Right atrium auricular region (tissue), 2 donors: Measurements from ENCODE around the gene LMF2. TPM values are rescaled to one million over a fixed set of nuclear protein-coding genes. Genes with fewer than 3 reads are reported as not detected.
A peak's percentile ranks its signal among the peaks of the same experiment; 100 is the strongest.

Experiments used
- DNase-seq: peaks from one replicate; pipeline ENCODE4 v3.0.0-alpha.2; 2019; ENCODE audit warnings: low spot score
- H3K27ac ChIP-seq, 2 donors: fragments of 200-600 bp; sonication (generic); 1 replicate in 1 of 2; 2 replicates in 1 of 2; pipeline ENCODE4 v1.5.1; 2016 to 2019
- H3K27me3 ChIP-seq, 2 donors: fragments of 200-600 bp; sonication (generic); one replicate each; pipeline versions ENCODE4 v1.5.1 to v1.6.0; 2017 to 2019
- H3K36me3 ChIP-seq: fragments of 200-600 bp; sonication (generic); one replicate; pipeline ENCODE4 v1.5.1; 2016
- H3K4me1 ChIP-seq, 2 donors: fragments of 200-600 bp; sonication (generic); one replicate each; pipeline versions ENCODE4 v1.5.1 to v1.6.0; 2017 to 2019
- H3K4me3 ChIP-seq, 2 donors: fragments of 200-600 bp; sonication (generic); 1 replicate in 1 of 2; 2 replicates in 1 of 2; pipeline ENCODE4 v1.5.1; 2017 to 2019; ENCODE audit warnings: mild to moderate bottlenecking in 1 of 2, moderate library complexity in 1 of 2
- H3K9me3 ChIP-seq, 2 donors: fragments of 200-600 bp; sonication (generic); one replicate each; pipeline ENCODE4 v1.5.1; 2019
- total RNA-seq, 2 donors: library from RNA; depleted of rRNA; stranded (reverse); fragments of >200 nt; gene quantifications; one replicate each; pipeline ENCODE4 v1.1.0, GENCODE V29; 2016
- TF ChIP-seq, protein P1 (sequence below), 2 donors: fragments of 200-600 bp; sonication (generic); IDR thresholded peaks; one replicate each; pipeline ENCODE4 v1.5.1; 2019; ENCODE audit warnings: antibody characterized with exemption in 2 of 2

The LMF2 gene
- total RNA-seq, 2 donors from 2014 or later = 30.1 to 33.8 TPM

DNA sequence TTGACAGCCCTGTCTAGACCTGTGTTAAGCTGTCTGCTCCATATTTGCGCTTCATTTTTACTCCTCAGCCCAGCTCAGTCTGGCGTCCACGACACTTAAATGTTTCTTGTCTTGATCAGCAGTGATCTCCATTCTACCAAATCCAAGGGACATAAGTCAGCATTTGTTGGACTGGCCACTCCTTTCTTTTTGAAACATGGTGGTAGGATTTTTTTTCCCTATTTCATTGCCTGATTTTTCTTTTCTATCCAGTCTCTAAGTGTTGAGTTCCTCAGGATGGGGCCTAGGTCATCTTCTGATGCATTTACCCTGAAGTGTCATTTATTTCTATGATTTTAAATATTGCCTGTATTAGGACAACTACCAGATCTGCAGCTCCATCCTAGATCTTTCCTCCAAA is 1.4 kb upstream of the LMF2 start:
- Histone ChIP-seq H3K4me1 (peaks cover 0 to 33% of the 10 kb centered on the region in 2 donors), H3K27ac (peak overlapping the region; percentile 82 to 91), H3K36me3 (peaks cover 19% of the 10 kb centered on the region), H3K9me3 (no peaks in the 10 kb centered on the region), H3K27me3 (no peaks in the 10 kb centered on the region), H3K4me3 (peak overlapping the region; percentile 87 to 88)
- DNase-seq = no peak
- TF ChIP-seq, protein P1, sequence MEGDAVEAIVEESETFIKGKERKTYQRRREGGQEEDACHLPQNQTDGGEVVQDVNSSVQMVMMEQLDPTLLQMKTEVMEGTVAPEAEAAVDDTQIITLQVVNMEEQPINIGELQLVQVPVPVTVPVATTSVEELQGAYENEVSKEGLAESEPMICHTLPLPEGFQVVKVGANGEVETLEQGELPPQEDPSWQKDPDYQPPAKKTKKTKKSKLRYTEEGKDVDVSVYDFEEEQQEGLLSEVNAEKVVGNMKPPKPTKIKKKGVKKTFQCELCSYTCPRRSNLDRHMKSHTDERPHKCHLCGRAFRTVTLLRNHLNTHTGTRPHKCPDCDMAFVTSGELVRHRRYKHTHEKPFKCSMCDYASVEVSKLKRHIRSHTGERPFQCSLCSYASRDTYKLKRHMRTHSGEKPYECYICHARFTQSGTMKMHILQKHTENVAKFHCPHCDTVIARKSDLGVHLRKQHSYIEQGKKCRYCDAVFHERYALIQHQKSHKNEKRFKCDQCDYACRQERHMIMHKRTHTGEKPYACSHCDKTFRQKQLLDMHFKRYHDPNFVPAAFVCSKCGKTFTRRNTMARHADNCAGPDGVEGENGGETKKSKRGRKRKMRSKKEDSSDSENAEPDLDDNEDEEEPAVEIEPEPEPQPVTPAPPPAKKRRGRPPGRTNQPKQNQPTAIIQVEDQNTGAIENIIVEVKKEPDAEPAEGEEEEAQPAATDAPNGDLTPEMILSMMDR (IDR thresholded peaks at IDR 0.05) = no peak

DNA sequence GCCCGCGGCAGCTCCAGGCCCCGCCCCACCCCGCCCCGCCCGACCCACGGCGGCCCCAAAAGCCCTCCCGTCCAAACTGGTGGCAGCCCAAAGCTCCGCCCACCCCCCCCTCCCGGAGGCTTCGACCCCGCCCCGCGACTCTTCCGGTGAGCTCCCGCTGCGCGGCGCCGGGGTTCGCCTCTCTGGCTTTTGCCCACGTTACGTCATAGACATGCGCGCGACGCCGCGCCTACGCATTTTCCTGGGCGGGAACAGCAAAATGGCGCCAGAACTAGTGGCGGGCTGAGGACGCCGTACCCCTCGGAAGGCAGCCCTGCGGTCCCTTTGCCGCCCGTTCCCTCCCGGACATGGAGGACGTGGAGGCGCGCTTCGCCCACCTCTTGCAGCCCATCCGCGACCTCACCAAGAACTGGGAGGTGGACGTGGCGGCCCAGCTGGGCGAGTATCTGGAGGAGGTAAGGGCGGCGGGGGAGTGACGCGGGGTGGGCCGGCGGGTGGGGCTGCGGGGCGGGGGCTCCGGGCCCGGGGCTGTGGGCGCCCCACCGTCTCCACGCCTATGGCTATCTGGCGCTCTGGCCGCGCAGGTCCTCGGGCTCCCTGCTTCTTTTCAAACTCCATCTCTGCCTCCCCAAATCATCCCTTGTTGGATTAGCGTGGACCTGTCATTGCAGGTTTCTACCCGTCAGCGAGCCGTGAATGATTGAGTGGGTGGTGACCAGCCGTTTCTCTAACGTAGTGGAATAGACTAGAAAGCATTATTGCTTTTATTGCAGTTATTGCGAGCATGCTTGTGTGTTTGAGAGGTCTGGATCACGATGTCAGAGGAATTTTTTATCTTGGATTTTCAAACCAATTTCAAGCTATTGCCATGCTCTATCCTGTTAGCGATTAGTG is 736 bp upstream of the LMF2 start, which contains the start of gene NCAPH2:
NCAPH2 (plus strand) TSS at position 234 of the 894 bp plus-strand sequence; CDS start at position 348, 114 bp downstream.
- peaks cover 23% of the 10 kb centered on the region for H3K36me3 ChIP-seq
- DNase-seq = peak; percentile 97
- TF ChIP-seq, protein P1 (IDR thresholded peaks at IDR 0.05) = no peak
- peaks cover 0 to 33% of the 10 kb centered on the region in 2 donors for H3K4me1 ChIP-seq
- H3K4me3 ChIP-seq = peak within 1 kb of the TSS; percentile 88 to 91
- H3K27ac ChIP-seq = peak within 1 kb of the TSS; percentile 89 to 91
- H3K27me3 ChIP-seq = no peaks in the 10 kb centered on the region
- no peaks in the 10 kb centered on the region for H3K9me3 ChIP-seq

DNA sequence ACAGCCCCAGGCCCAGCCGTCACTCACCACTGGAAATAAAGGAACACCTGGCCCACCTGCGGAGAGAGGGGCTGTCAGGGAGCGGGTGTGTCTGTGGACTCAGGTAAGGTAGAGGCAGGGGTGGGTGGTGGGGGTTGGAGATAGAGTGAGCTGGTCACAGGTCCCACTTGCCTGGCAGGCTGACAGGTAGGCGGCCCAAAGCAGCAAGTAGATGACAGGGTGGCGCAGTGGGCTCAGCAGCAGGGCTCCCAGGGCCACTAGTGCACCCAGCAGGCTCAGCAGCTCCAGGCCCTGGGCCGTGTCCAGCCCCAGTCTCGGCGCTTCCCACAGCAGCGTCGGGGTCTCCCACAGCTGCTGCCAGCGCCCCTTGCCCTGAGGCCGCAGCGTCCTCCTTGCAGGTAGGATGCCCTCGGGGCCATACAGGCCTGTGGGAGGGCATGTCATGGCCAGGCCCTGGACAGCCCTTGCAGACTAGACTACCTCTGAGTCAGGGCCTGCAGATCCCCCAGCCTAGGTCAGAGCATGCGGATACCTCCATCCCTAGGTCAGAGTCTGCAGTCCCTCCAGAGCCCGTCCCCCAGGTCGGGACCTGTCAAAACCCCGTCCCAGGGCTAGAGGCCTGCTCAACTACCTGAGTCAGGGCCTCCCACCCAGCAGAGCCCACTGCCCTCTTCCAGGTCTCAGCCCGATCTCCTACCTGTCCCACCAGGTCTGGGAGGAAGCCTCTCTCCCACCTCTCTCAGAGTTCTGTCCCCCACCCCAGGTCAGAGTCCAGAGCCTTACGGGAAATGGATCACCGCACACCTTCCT is 686 bp downstream of the LMF2 start:
- Histone ChIP-seq H3K9me3 (no peaks in the 10 kb centered on the region), H3K27ac (peak overlapping the region; percentile 87 to 89), H3K36me3 (peaks cover 32% of the 10 kb centered on the region), H3K4me1 (peaks cover 0 to 33% of the 10 kb centered on the region in 2 donors), H3K27me3 (no peaks in the 10 kb centered on the region), H3K4me3 (peak overlapping the region; percentile 85 to 91)
- TF ChIP-seq, protein P1 (IDR thresholded peaks at IDR 0.05) = no peak
- no peak for DNase-seq

DNA sequence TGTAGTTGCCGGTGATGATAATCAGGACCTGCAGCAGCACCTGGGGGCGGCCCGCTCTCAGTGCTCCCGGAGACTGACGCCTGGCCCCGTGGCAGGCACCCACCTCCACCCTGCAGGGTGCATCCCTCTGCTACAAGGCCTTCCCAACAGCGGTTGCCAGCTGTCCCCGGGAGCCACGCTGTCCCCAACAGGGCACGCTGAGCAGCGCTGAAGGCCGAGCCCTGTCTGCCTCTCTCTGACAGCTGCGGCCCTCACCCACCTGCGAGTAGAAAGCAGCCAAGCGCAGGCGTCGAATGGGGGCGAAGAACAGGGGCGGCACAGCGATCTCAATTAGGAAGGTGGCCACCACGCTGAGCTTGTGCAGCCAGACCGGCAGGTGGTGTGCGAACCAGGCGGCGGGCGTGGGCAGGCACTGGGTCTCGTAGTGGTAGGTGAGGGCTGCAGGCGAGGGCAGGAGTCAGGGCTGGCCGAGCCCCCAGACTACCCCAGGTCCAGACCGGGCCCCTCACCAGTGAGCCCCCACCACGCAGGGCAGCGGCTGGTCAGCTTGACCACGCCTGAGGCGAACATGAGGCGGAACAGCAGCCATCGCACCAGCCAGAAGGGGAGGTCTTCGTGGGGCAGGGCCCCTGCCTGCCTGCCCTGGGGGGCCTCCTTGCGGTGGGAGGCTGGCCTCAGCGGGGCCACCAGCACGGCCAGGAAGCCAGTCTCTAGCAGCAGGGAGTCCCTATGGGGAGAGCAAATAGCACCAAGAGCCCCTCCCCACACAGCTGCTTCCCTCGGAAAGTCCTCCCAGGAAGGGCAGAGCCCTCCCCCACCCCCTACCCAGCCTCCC is 1.5 kb downstream of the LMF2 start:
- Histone ChIP-seq H3K4me1 (peaks cover 0 to 33% of the 10 kb centered on the region in 2 donors), H3K9me3 (no peaks in the 10 kb centered on the region), H3K36me3 (peaks cover 32% of the 10 kb centered on the region), H3K27ac (peak overlapping the region in 1 of 2 donors; percentile 87), H3K27me3 (no peaks in the 10 kb centered on the region), H3K4me3 (peak overlapping the region in 1 of 2 donors; percentile 85)
- TF ChIP-seq, protein P1 (IDR thresholded peaks at IDR 0.05) = no peak
- DNase-seq = no peak

DNA sequence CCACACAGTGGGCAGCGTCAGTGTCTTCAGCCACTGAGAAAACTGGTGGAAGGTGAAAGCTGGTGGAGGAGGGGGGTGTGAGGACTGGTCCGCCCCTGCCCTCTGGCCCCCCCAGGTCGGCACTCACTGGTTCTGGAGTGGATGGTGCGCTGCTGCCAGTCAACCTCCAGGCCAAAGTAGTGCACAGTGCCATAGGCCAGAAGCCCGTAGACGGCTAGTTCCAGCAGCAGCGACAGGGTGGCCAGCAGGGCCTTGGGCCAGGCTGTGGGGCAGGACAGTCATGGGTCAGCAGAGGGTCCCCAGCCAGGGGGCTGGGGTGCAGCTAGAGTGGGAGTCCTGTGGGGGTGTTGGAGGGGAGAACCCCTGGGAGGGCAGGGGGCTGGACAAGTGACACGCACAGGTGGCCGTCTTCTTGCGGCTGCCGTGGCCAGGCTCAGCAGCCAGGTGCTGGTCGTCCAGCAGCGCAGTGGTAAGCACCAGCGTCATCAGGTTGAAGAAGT is 2.2 kb downstream of the LMF2 start:
- H3K27ac ChIP-seq = no peak overlapping the region
- H3K36me3 ChIP-seq = peaks cover 32% of the 10 kb centered on the region
- DNase-seq = no peak
- no peaks in the 10 kb centered on the region for H3K9me3 ChIP-seq
- no peak overlapping the region for H3K4me3 ChIP-seq
- no peaks in the 10 kb centered on the region for H3K27me3 ChIP-seq
- TF ChIP-seq, protein P1 (IDR thresholded peaks at IDR 0.05) = no peak
- H3K4me1 ChIP-seq = peaks cover 0 to 33% of the 10 kb centered on the region in 2 donors
